ENCODE data around the gene SETD3. TPM values are rescaled to one million over a fixed set of nuclear protein-coding genes. Genes with fewer than 3 reads are reported as not detected.

Gene SETD3
- total and polyA plus RNA-seq, 10 of the 15 experiments (the other 5 are each of a cell fraction or from before 2014, with no cell fraction given): 11.3 to 44.2 (median 36.5) TPM

- Histone ChIP-seq H4K20me1 (ENCODE audit: control insufficient read depth, insufficient read depth) (no peaks in the 10 kb centered on the region), H3K4me3 (no peak overlapping the region), H3K36me3 (ENCODE audit: control insufficient read depth in 2 of 2, insufficient read depth in 2 of 2, low read length in 1 of 2) (no peaks in the 10 kb centered on the region), H3K79me2 (ENCODE audit: control insufficient read depth, insufficient read depth, low read length) (no peaks in the 10 kb centered on the region), H3K4me2 (ENCODE audit: control insufficient read depth, insufficient read depth) (no peak overlapping the region), H3K4me1 (ENCODE audit: control insufficient read depth, insufficient read depth, low read length) (no peaks in the 10 kb centered on the region), H3K9me3 (replicated peaks; ENCODE audit: control insufficient read depth, insufficient read depth, low read length) (no peaks in the 10 kb centered on the region), H3K27ac (ENCODE audit: control insufficient read depth, insufficient read depth) (no peak overlapping the region), H3K9ac (ENCODE audit: control insufficient read depth, insufficient read depth, low read length) (no peak overlapping the region), H2AFZ (ENCODE audit: control insufficient read depth, low read depth, low read length) (no peak overlapping the region), H3K27me3 (replicated peaks in 1 of 2; ENCODE audit: control insufficient read depth in 2 of 2, insufficient read depth in 2 of 2, low read length in 1 of 2) (no peaks in the 10 kb centered on the region; a peak in 1 of 4 replicates)
- CTCF ChIA-PET: interaction anchor here (0.6 kb wide), 1 partner anchor 402 kb away, joined by 3 read pairs; no protein-coding TSS in a partner anchor
- no TSS peak for BruUV-seq (replicated peaks)
- in situ Hi-C loops (cut with MboI) (no loop called here), intact Hi-C loops (cut with micrococcal nuclease; ENCODE audit: unreplicated experiment) (no loop called here)
- SMC1A ChIA-PET (ENCODE audit: uncharacterized antibody, unreplicated experiment): no interaction called here
- RAD21 ChIA-PET (ENCODE audit: unreplicated experiment): no interaction called here
- POLR2A ChIA-PET: no interaction called here
- TF ChIP-seq HSF1 (IDR thresholded peaks at IDR 0.05; ENCODE audit: low read depth, low read length) (no peak), ZNF24 (IDR thresholded peaks at IDR 0.05) (no peak), NR2F1 (conservative IDR thresholded peaks at IDR 0.05) (no peak), FOS (IDR thresholded peaks at IDR 0.05; ENCODE audit: borderline replicate concordance, extremely low read depth, insufficient read length) (no peak), TARDBP (IDR thresholded peaks at IDR 0.05; ENCODE audit: borderline replicate concordance) (no peak)
- TF ChIP-seq, protein P1, sequence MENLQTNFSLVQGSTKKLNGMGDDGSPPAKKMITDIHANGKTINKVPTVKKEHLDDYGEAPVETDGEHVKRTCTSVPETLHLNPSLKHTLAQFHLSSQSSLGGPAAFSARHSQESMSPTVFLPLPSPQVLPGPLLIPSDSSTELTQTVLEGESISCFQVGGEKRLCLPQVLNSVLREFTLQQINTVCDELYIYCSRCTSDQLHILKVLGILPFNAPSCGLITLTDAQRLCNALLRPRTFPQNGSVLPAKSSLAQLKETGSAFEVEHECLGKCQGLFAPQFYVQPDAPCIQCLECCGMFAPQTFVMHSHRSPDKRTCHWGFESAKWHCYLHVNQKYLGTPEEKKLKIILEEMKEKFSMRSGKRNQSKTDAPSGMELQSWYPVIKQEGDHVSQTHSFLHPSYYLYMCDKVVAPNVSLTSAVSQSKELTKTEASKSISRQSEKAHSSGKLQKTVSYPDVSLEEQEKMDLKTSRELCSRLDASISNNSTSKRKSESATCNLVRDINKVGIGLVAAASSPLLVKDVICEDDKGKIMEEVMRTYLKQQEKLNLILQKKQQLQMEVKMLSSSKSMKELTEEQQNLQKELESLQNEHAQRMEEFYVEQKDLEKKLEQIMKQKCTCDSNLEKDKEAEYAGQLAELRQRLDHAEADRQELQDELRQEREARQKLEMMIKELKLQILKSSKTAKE (IDR thresholded peaks at IDR 0.05; ENCODE audit: low read depth, poor library complexity, severe bottlenecking): no peak
- FAIRE-seq: no peak
- no peak for DNase-seq (ENCODE audit: low read depth, low spot score)
- WGBS (ENCODE audit: insufficient coverage, insufficient replicate concordance, low lambda C conversion rate, missing lambda C conversion rate): 39% methylated on average over 13 of the region's 13 CpGs
- no peak for ATAC-seq
These were observed 130.8 kb downstream of the SETD3 start for GRCh38 chr14:99349721-99350495.

All from GM12878 (cell line).